SU-DHL-6 (cell line): ENCODE data around the gene LHFPL3.

ENCODE experiments used
- H2AFZ ChIP-seq: fragments of 200-600 bp; sonication (generic); 2 replicates; pipeline ENCODE4 v1.6.1; 2014; ENCODE audit warnings: low read depth, mild to moderate bottlenecking, moderate library complexity, mixed read lengths, antibody characterized with exemption, low read length; ENCODE audit not compliant: severe bottlenecking
- H3F3A ChIP-seq: fragments of 200-600 bp; shearing (Covaris generic); 2 replicates; pipeline ENCODE4 v1.6.0; 2016; ENCODE audit warnings: antibody characterized with exemption, mild to moderate bottlenecking; ENCODE audit not compliant: insufficient read depth
- H3K27ac ChIP-seq: fragments of 200-600 bp; sonication (generic); 2 replicates; pipeline ENCODE4 v1.5.1; 2016; ENCODE audit warnings: low read depth, mild to moderate bottlenecking, low read length, moderate library complexity, mixed read lengths
- H3K27me3 ChIP-seq: fragments of 200-600 bp; sonication (generic), shearing (Covaris generic); 2 replicates; pipeline ENCODE4 v1.6.0; 2014; ENCODE audit warnings: mild to moderate bottlenecking, low read length
- H3K36me3 ChIP-seq: fragments of 200-600 bp; sonication (generic); 2 replicates; pipeline ENCODE4 v1.6.1; 2014; ENCODE audit warnings: mild to moderate bottlenecking, low read length, mixed read lengths
- H3K4me2 ChIP-seq: fragments of 300-600, 200-600 bp; shearing (Covaris generic), sonication (generic); 2 replicates; pipeline ENCODE4 v1.6.0; 2014; ENCODE audit warnings: low read length, low read depth, mild to moderate bottlenecking; ENCODE audit not compliant: poor library complexity, severe bottlenecking
- H3K4me3 ChIP-seq: fragments of 200-600 bp; sonication (generic); 2 replicates; pipeline ENCODE4 v1.5.1; 2014; ENCODE audit warnings: antibody characterized with exemption, low read length, mild to moderate bottlenecking, mixed read lengths; ENCODE audit not compliant: insufficient read depth, poor library complexity, severe bottlenecking
- H3K79me2 ChIP-seq: fragments of 200-600 bp; sonication (generic); 2 replicates; pipeline ENCODE4 v1.6.1; 2014; ENCODE audit warnings: mild to moderate bottlenecking, low read length, moderate library complexity; ENCODE audit not compliant: insufficient read depth
- H3K9ac ChIP-seq: fragments of 200-600 bp; sonication (generic); 2 replicates; pipeline ENCODE4 v1.7.0; 2014; ENCODE audit warnings: mild to moderate bottlenecking, low read length
- H3K9me2 ChIP-seq: fragments of 200-600 bp; sonication (generic); replicated peaks from 2 replicates; pipeline ENCODE4 v1.6.1; 2014; ENCODE audit warnings: low read length; ENCODE audit not compliant: insufficient read depth
- H3K9me3 ChIP-seq: fragments of 200-600 bp; sonication (generic); 2 replicates; pipeline ENCODE4 v1.6.1; 2014; ENCODE audit warnings: low read length, mixed read lengths; ENCODE audit not compliant: insufficient read depth
- H4K20me1 ChIP-seq: fragments of 200-600 bp; sonication (generic); 2 replicates; pipeline ENCODE4 v1.6.1; 2014; ENCODE audit warnings: low read depth, mild to moderate bottlenecking, antibody characterized with exemption, low read length, moderate library complexity, mixed read lengths
- CTCF ChIP-seq: fragments of 200-600 bp; sonication (generic); IDR thresholded peaks from one replicate; pipeline ENCODE4 v1.5.1; 2017; ENCODE audit warnings: antibody characterized with exemption, mild to moderate bottlenecking, low read length, moderate library complexity; ENCODE audit not compliant: insufficient read depth, poor library complexity, severe bottlenecking
- EZH2phosphoT487 ChIP-seq: fragments of 200-600 bp; sonication (generic), shearing (Covaris generic); conservative IDR thresholded peaks from 2 replicates; pipeline ENCODE4 v1.6.1; 2018; ENCODE audit warnings: mild to moderate bottlenecking, antibody characterized with exemption, low read length, moderate library complexity, mixed read lengths

Gene LHFPL3

GRCh38 chr7:104883718-104884452 is 555.5 kb downstream of the LHFPL3 start:
- no peaks in the 10 kb centered on the region for H3K36me3 ChIP-seq
- H3K79me2 ChIP-seq = no peaks in the 10 kb centered on the region
- peak overlapping the region; percentile 4 for H2AFZ ChIP-seq
- no peak overlapping the region for H3K9ac ChIP-seq
- H3K4me3 ChIP-seq = no peak overlapping the region
- TF ChIP-seq CTCF (peak; percentile 98), EZH2phosphoT487 (no peak)
- no peak overlapping the region for H3K4me2 ChIP-seq
- 0 out of 2 replicates have a peak, but pooled peaks cover 4% of the 10 kb centered on the region for H3K9me3 ChIP-seq
- H3F3A ChIP-seq = no peaks in the 10 kb centered on the region
- no peaks in the 10 kb centered on the region for H3K9me2 ChIP-seq
- no peaks in the 10 kb centered on the region for H3K27me3 ChIP-seq
- no peak overlapping the region for H3K27ac ChIP-seq
- H4K20me1 ChIP-seq = no peaks in the 10 kb centered on the region

- Histone ChIP-seq H3K4me3 (no peak overlapping the region), H4K20me1 (no peaks in the 10 kb centered on the region), H3K9ac (no peak overlapping the region), H3K9me3 (no peaks in the 10 kb centered on the region), H3K27me3 (no peaks in the 10 kb centered on the region), H3K36me3 (no peaks in the 10 kb centered on the region), H3K4me2 (no peak overlapping the region), H3F3A (no peaks in the 10 kb centered on the region), H3K9me2 (no peaks in the 10 kb centered on the region), H3K27ac (no peak overlapping the region), H3K79me2 (no peaks in the 10 kb centered on the region), H2AFZ (no peak overlapping the region)
- no peak for TF ChIP-seq EZH2phosphoT487
- no peak for TF ChIP-seq CTCF
Observed at GRCh38 chr7:104886651-104887050, 558.2 kb downstream of the LHFPL3 start.

GRCh38 chr7:104890216-104890615 is 561.8 kb downstream of the LHFPL3 start:
- H3K9me2 ChIP-seq = no peaks in the 10 kb centered on the region
- H3K36me3 ChIP-seq = no peaks in the 10 kb centered on the region
- H2AFZ ChIP-seq = no peak overlapping the region
- H3K27ac ChIP-seq = no peak overlapping the region
- TF ChIP-seq CTCF (no peak), EZH2phosphoT487 (no peak)
- no peak overlapping the region for H3K9ac ChIP-seq
- H3K9me3 ChIP-seq = no peaks in the 10 kb centered on the region
- H3K27me3 ChIP-seq = no peaks in the 10 kb centered on the region
- no peak overlapping the region for H3K4me3 ChIP-seq
- no peaks in the 10 kb centered on the region for H4K20me1 ChIP-seq
- H3K4me2 ChIP-seq = no peak overlapping the region
- H3K79me2 ChIP-seq = no peaks in the 10 kb centered on the region
- no peaks in the 10 kb centered on the region for H3F3A ChIP-seq
